GM19240 (cell line): ENCODE measurements around the gene UNC5B.

Source experiments
- DNase-seq: peaks from one replicate; pipeline ENCODE4 v3.0.0; 2011; ENCODE audit warnings: low spot score; ENCODE audit not compliant: insufficient read length

UNC5B gene

DNA sequence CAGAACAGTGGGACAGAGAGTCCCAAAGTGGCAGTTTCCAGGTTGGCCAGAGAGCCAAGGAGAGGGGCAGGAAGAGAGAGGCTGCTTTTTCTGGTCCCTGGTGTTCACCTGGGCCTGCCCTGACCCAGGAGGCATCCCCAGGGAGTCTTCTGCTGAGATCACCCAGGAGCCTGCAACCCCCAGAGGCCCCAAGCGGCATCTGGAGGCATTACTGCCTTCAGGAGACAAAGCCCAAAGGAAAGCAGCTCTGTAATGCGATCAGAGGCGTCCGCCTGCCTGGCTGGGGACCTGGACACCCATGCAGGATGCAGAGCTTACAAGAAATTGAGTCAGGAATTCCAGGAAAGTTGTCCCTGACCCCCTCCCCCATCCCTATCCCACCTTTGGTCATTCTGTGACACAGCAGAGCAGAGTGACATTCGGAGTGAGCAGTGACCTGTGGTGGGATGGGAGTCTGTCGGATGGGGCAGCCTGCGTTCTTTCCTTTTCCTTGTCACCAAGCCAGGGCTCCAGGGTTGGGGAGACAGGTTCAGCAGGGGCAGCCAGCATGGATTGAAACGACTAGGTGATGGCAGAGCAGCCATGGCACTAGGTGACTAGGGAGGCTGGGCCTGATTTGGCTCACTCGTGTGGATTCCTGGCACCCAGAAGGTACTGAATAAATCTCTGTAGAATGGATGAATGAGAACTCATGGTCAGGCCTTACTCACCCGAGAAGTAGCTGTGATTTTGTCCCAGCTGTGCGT is 10.4 kb downstream of the UNC5B start:
- DNase-seq: no peak

GRCh38 chr10:71223347-71224058 is 11.1 kb downstream of the UNC5B start:
- DNase-seq: no peak

- DNase-seq: no peak
Measured at GRCh38 chr10:71225291-71226058, 13.1 kb downstream of the UNC5B start.

GRCh38 chr10:71228875-71229675 is 16.7 kb downstream of the UNC5B start:
- DNase-seq: no peak

- no peak for DNase-seq
Measured at GRCh38 chr10:71229726-71230655, 17.6 kb downstream of the UNC5B start.

GRCh38 chr10:71230656-71231025 is 18.3 kb downstream of the UNC5B start:
- no peak for DNase-seq

DNA sequence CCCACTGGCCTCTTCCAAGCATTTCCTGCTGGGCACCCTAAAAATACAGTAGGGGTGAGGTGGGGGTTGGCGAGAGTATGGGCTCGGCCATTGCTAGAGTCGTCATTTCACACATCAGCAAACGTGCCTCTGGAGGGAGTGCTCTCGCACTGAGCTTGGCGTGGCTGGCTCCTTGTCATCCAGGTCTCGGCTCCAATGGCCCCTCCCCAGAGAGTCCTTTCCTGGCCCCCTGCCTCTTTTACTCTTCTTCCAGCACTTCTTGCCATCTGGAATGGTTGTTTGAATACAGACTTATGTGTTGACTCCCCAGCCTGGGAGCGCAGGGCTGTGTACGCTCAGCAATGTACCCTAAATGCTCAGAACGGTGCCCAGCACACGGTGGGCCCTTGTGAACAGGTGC is 18.8 kb downstream of the UNC5B start:
- no peak for DNase-seq

DNA sequence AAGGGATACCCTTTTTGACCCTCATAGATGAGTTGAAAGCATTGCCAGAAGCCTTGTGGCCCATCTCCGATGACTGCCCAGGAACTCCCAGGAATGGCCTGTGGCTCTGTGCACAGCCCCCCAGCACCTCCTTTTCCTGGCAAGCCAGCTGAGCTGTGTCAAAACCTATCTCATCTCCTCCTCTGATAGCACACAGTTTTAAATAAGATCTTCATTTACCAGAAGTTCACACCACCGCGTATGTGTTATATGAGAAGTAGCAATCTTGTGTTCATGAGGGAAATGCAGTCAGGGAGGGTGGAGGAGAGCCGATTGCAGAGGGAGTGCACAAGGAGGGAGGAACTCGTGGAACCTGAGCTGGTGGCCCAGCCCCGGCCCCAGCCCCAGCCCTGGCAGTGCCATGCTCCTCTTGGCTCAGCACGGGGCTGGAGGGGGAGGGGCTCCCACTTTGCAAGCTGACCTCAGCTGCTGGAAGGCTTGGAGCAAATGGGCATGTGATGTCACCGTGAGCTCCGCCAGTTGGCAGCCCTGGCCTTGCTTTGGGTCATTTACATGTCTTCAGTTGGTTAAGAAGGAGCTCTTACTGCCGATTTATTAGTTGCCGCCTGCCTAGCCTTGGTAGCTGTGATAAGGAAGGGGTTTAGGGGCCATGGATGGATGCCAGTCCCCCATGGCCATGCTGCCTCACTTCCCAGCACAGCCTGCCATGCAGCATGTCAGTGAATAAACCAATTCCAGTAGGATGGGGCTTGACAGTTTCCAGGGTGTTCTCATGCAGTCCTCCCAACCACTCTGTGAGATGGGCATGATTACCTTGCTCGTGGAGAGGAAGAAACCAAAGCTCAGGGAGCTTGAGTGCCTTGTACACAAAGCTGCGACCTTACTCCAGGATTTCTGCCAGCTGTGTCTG is 20.0 kb downstream of the UNC5B start:
- no peak for DNase-seq

DNA sequence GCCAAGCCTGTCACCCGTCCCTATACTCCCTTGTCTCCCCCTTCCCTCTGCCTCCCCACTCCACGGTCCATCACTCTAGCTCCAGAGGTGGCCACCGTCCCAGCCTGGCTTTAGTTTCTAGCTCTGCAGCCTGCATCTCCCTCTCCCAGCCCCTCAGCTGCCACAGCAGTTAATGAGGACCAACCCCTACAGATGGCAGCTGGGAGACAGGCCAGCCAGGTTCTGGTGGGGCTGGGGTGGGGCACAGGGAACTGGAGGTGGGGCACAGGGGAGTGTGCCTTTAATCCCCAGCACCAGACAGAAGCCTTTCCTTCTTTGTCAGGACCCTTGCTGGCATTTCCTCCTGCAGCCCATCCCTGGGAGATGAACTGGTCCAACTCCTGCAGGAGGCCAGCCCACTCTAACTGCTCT is 21.1 kb downstream of the UNC5B start:
- no peak for DNase-seq

GRCh38 chr10:71234004-71234894 is 21.9 kb downstream of the UNC5B start:
- DNase-seq: no peak

GRCh38 chr10:71234970-71235685 is 22.8 kb downstream of the UNC5B start:
- no peak for DNase-seq

- DNase-seq: no peak
Measured at GRCh38 chr10:71235808-71236207, 23.4 kb downstream of the UNC5B start.

GRCh38 chr10:71236286-71236685 is 23.9 kb downstream of the UNC5B start:
- DNase-seq: no peak

- DNase-seq: no peak
Measured at GRCh38 chr10:71236822-71237682, 24.7 kb downstream of the UNC5B start.

DNA sequence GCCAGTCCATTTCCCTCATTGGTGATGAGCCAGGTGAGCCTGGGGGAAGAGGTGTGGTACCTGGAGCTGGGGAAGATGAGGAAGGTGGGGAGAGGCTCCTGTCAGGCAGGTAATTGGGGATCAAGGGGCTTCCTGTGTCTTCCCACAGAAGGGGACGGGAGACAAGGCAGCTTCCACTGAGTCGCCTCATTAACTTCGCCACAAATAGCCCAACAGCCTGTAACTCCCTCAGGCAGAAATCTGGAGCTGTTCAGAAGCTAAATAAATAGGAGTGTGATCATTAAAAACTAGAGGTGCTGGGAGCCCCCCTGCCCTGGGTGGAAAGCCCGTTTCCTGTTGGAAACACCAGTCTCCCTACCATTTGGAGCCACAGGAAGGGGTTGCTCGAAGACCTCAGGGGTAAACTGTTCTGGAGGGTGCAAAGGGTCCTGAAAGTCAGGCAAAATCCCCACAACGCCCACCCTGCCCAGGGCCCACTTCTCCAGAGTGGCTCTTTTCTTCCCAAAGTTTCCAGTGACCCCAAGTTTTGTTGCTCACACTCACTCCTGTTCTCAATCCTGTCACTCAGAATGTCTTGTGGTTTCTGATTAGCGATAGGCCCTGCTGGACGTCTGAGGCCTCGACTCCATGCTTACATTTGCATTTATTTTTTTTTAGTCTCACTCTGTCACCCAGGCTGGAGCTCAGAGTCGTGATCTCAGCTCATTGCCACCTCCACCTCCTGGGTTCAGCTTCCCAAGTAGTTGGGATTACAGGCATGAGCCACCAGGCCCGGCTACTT is 25.7 kb downstream of the UNC5B start:
- DNase-seq: no peak

DNA sequence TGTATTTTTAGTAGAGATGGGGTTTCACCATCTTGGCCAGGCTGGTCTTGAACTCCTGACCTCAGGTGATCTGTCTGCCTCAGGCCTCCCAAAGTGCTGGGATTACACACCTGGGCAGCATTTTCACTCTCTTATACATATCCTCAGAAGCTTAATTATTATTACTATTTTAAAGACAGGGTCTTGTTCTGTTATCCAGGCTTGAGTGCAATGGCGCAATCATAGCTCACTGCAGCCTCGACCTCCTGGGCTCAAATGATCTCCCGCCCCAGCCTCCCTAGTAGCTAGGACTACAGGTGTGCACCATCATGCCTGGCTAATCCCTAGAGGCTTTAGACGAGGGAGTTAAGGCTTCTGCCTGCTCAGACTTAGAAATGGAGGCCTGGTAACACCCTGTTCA is 26.3 kb downstream of the UNC5B start:
- no peak for DNase-seq
